Activated B cell treated with CpG ODN at 0.5 μM for 24 hours (primary cell): ENCODE results near the gene ELOF1. TPM values are rescaled to one million over a fixed set of nuclear protein-coding genes. Genes with fewer than 3 reads are reported as not detected.
"Not testable (repeated sequence)": the region's sequence is repeated elsewhere in the genome, so short reads cannot be mapped to it uniquely, and the experiment has no call there.

ENCODE experiments used
- ATAC-seq: fragments of 200-7000 bp; cut with Tn5 transposase; one replicate; pipeline ENCODE4 v1.10.0; 2021; ENCODE audit warnings: low read depth, mild to moderate bottlenecking, moderate library complexity
- CTCF ChIA-PET: fragments of 350-600 bp; sonication (Branson Sonifier 250); formaldehyde crosslinking; loops from one replicate; lab custom pipeline; 2021; ENCODE audit warnings: antibody characterized with exemption; lab: Charles Lee
- POLR2A ChIA-PET: fragments of 350-600 bp; sonication (Branson Sonifier 250); formaldehyde crosslinking; loops from one replicate; lab custom pipeline; 2021; ENCODE audit warnings: antibody characterized with exemption; lab: Charles Lee
- DNase-seq: peaks from one replicate; pipeline ENCODE4 v3.0.0; 2022
- H3K27ac Mint-ChIP-seq: one replicate; pipeline ENCODE4 v1.8.0; 2020; ENCODE audit warnings: mixed read lengths
- H3K27me3 Mint-ChIP-seq: one replicate; pipeline ENCODE4 v1.8.0; 2021; ENCODE audit warnings: mixed read lengths
- H3K36me3 Mint-ChIP-seq: one replicate; pipeline ENCODE4 v1.8.0; 2021; ENCODE audit warnings: low read depth, mixed read lengths
- H3K4me1 Mint-ChIP-seq: one replicate; pipeline ENCODE4 v1.8.0; 2021; ENCODE audit warnings: mixed read lengths
- H3K4me3 Mint-ChIP-seq: one replicate; pipeline ENCODE4 v1.8.0; 2020; ENCODE audit warnings: mild to moderate bottlenecking, mixed read lengths
- H3K9me3 Mint-ChIP-seq: one replicate; pipeline ENCODE4 v1.8.0; 2020; ENCODE audit warnings: mixed read lengths
- intact Hi-C: fragments of 100-400 bp; cut with micrococcal nuclease; formaldehyde crosslinking; loops from one replicate; pipeline ENCODE4 v1.15.1; 2024
- total RNA-seq: library from RNA; stranded (reverse); gene quantifications from 2 replicates; pipeline ENCODE4 v1.2.3, GENCODE V29; 2022
- TF ChIP-seq, protein P1 (sequence below): fragments of 200-600 bp; IDR thresholded peaks from one replicate; pipeline ENCODE4 v1.8.0; 2022; ENCODE audit warnings: antibody characterized with exemption, mild to moderate bottlenecking

Gene ELOF1
- 61.7 and 66.1 TPM in 2 replicates for total RNA-seq

DNA sequence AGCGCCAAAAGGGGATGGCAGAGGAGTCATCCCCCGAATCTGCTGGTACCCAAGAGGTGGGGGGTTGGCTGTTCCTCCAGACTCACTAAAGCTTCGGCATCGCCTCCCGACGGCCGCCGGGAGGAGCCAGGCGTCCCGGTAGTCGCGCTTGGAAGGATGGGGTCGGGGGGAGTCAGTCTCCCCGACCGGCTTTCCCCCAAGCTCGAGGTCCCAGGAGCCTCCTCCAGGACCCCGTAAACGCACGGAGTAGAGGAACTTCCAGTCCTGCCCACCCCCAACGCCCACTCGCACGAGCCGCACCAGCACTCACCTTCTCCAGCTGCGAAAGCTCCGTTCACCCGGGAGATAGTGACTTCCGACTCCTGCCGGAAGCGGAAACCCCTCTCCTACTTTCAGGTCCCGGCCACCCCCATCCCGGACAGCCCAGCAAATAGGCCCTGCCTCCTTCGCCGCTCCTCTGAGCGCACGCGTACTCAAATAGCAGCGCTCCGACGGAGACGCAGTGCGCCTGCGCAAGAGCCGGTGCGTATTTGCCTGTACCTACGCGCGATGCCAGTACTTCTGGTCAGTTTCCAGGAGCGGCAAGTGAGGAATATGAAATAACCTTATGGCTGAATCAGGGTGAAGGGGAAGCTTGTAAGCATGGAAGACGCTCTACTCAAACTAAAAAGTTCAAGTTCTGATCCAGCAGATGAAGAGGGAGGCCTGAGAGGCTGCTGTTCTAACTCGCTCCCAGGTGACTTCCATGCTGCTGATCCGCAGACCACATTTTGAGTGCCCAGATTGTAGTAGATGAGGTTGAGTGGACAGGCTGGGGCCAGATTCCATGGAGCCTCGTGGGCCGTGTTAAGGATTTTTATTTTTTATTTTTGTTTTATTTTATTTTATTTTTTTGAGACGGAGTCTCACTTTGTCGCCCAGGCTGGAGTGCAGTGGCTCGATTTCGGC is at the start of gene ELOF1:
Gene ELOF1, minus strand, starts transcription at position 350 of the 948 bp plus-strand sequence. CDS start 4,883 bp downstream, outside the sequence.
- peaks cover 22% of the 10 kb centered on the region for H3K36me3 Mint-ChIP-seq
- intact Hi-C loops = loop anchor here (1.0 kb wide), 2 partner anchors 23 to 54 kb away; partner anchors contain the start of gene ZNF653
- no peaks in the 10 kb centered on the region for H3K9me3 Mint-ChIP-seq
- H3K27me3 Mint-ChIP-seq = no peaks in the 10 kb centered on the region
- peak within 1 kb of the TSS; percentile 93 for H3K27ac Mint-ChIP-seq
- ATAC-seq (peak; percentile 86), DNase-seq (peak; percentile 88)
- peak within 1 kb of the TSS; percentile 98 for H3K4me3 Mint-ChIP-seq
- POLR2A ChIA-PET = interaction anchor here (0.6 to 4.1 kb wide), 19 partner anchors 9 to 299 kb away, joined by 3 to 81 read pairs (median 5); partner anchors contain the start of genes ECSIT, SWSAP1, ZNF627 and ZNF653
- CTCF ChIA-PET = interaction anchor here (1.1 to 4.1 kb wide), 5 partner anchors 23 to 184 kb away, joined by 3 to 70 read pairs (median 8); no protein-coding TSS in a partner anchor
- TF ChIP-seq, protein P1, sequence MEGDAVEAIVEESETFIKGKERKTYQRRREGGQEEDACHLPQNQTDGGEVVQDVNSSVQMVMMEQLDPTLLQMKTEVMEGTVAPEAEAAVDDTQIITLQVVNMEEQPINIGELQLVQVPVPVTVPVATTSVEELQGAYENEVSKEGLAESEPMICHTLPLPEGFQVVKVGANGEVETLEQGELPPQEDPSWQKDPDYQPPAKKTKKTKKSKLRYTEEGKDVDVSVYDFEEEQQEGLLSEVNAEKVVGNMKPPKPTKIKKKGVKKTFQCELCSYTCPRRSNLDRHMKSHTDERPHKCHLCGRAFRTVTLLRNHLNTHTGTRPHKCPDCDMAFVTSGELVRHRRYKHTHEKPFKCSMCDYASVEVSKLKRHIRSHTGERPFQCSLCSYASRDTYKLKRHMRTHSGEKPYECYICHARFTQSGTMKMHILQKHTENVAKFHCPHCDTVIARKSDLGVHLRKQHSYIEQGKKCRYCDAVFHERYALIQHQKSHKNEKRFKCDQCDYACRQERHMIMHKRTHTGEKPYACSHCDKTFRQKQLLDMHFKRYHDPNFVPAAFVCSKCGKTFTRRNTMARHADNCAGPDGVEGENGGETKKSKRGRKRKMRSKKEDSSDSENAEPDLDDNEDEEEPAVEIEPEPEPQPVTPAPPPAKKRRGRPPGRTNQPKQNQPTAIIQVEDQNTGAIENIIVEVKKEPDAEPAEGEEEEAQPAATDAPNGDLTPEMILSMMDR = no peak
- H3K4me1 Mint-ChIP-seq = peaks cover 72% of the 10 kb centered on the region

DNA sequence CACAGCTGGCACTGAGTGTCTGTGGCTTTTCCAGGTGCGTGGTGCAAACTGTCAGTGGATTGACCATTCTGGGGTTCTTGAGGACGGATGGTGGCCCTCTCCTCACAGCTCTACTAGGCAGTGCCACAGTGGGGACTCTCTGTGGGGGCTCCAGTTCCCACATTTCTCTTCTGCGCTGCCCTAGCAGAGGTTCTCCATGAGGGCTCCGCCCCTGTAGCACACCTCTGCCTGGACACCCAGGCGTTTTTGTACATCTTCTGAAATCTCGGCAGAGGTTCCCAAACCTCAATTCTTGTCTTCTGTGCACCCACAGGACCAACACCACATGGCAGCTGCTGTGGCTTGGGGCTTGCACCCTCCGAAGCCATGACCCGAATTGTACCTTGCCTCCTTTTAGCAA is 47.5 kb upstream of the ELOF1 start:
- Mint-ChIP-seq H3K27me3 (no peaks in the 10 kb centered on the region), H3K27ac (no peak overlapping the region), H3K4me3 (no peak overlapping the region), H3K36me3 (peaks cover 55% of the 10 kb centered on the region), H3K4me1 (peaks cover 12% of the 10 kb centered on the region), H3K9me3 (peaks cover 15% of the 10 kb centered on the region)
- ChIA-PET POLR2A (no interaction called here), CTCF (no interaction called here)
- intact Hi-C loops = no loop called here
- TF ChIP-seq, protein P1 = no peak
- DNase-seq (no peak), ATAC-seq (no peak)

DNA sequence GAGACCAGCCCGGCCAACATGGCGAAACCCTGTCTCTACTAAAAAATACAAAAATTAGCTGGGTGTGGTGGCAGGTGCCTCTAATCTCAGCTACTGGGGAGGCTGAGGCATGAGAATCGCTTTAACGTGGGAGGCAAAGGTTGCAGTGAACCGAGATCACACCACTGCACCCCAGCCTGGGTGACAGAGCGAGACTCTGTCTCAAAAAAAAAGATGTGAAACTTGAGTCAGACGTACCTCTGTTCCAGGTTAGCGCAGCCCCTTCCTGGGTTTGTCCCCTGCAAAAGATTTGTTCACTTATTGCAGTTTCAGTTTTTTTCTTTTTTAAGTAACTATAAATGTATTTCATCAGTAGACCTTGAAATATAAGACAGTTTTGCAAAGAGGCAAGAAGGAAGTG is 40.7 kb upstream of the ELOF1 start:
- H3K27me3 Mint-ChIP-seq, POLR2A ChIA-PET, ATAC-seq, DNase-seq, H3K4me3 Mint-ChIP-seq, intact Hi-C loops, H3K9me3 Mint-ChIP-seq, CTCF ChIA-PET: not testable (repeated sequence)
- Mint-ChIP-seq H3K27ac (peak overlapping the region; percentile 12), H3K4me1 (peaks cover 53% of the 10 kb centered on the region), H3K36me3 (peaks cover 32% of the 10 kb centered on the region)

DNA sequence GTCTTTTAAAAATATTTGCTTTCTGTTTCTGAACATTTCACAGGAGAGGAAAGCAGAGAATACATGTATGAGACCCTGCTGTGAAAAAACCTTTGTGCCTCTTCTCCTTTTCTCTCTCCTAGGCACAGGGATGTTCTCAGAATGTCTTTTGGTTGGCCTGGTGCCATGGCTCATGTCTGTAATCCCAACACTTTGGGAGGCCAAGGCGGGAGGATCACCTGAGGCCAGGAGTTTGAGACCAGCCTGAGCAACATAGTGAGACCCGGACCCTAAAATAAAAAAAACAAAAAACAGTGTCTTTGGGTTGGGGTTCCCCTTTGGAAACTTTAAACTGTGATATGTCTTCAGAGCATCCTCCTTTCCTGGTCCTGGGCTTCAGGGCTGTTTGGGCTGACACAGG is 39.7 kb upstream of the ELOF1 start:
- intact Hi-C loops = no loop called here
- ATAC-seq = no peak
- H3K9me3 Mint-ChIP-seq = no peaks in the 10 kb centered on the region
- DNase-seq = no peak
- CTCF ChIA-PET = interaction anchor here (0.7 kb wide), 1 partner anchor 69 kb away, joined by 3 read pairs; no protein-coding TSS in a partner anchor
- TF ChIP-seq, protein P1 = no peak
- POLR2A ChIA-PET = interaction anchor here (0.6 to 0.9 kb wide), 2 partner anchors 11 to 325 kb away, joined by 3 to 5 read pairs; no protein-coding TSS in a partner anchor
- H3K27ac Mint-ChIP-seq = no peak overlapping the region
- H3K4me3 Mint-ChIP-seq = peak overlapping the region; percentile 75
- peaks cover 53% of the 10 kb centered on the region for H3K4me1 Mint-ChIP-seq
- H3K27me3 Mint-ChIP-seq = no peaks in the 10 kb centered on the region
- H3K36me3 Mint-ChIP-seq = peaks cover 23% of the 10 kb centered on the region

DNA sequence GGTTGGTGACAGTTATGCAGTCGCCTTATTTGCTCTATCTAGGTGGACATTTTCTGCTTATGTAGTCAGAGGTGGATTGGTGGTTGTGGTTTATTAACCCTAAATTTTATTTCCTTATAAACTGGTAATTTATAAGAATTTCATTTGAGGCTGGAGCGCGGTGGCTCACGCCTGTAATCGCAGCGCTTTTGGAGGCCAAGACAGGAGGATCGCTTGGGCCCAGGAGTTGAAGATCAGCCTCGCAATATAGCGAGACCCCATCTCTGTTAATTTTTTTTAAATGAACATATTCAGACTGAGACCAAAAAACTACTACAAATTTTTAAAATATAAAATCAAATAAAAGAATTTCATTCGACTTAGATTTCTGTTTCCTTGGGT is 39.1 kb upstream of the ELOF1 start:
- Mint-ChIP-seq H3K9me3 (no peaks in the 10 kb centered on the region), H3K27me3 (no peaks in the 10 kb centered on the region), H3K4me1 (peaks cover 53% of the 10 kb centered on the region), H3K36me3 (peaks cover 21% of the 10 kb centered on the region), H3K4me3 (peak overlapping the region; percentile 88), H3K27ac (peak overlapping the region; percentile 78)
- no peak for DNase-seq
- POLR2A ChIA-PET = interaction anchor here (0.7 to 1.1 kb wide), 14 partner anchors 12 to 1499 kb away, joined by 3 to 11 read pairs (median 4); partner anchors contain the start of genes ELOF1, ZNF441 and ZNF653
- TF ChIP-seq, protein P1 = no peak
- ATAC-seq = no peak
- CTCF ChIA-PET = no interaction called here
- intact Hi-C loops = no loop called here
